DND-41 (cell line): ENCODE results near the gene SETBP1.

ENCODE experiments used
- CTCF ChIP-seq: IDR thresholded peaks from 2 replicates; pipeline ENCODE4 v1.5.1; 2012; ENCODE audit warnings: borderline replicate concordance, low read length, moderate library complexity, mild to moderate bottlenecking; ENCODE audit not compliant: poor library complexity, severe bottlenecking; ENCODE audit errors: extremely low read depth
- EZH2 ChIP-seq: IDR thresholded peaks from 3 replicates; pipeline ENCODE4 v1.6.1; 2012; ENCODE audit warnings: borderline replicate concordance, low read depth, mild to moderate bottlenecking, moderate library complexity, low read length, inconsistent platforms; ENCODE audit not compliant: severe bottlenecking

DNA sequence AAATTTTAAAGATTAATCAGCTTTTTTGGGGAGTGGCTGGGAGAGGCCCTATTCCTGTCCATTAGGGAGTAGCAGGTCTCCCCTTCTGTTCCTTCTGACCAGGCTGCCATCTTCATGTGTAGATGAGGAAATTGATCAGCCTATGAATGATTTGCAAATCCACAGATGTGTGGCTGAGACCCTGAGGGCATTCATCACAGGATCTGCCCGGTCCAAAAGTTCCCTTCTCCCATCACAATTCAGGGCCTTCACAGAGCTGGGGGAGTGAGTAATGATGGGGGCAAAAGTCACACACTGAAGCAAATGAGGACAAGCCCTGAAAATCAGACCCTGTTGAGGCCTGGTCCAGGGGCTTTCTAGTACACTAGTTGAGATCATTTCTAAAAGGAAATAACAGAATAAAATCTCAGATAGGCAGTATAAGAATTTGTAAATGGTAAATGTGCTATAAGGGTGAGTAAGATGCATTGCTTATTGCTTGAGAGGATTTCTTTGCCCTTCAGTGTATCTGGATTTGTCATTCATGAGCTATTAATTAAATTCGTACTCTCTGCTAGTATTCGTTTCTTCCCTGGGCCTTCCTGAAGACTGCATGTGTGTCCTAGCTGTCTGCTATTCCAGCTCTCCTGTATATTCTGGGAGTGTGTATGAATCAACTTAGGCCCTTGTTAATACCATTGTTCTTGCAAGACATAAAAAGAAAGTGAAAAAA lies 53.2 kb downstream of the SETBP1 start:
- no peak for TF ChIP-seq CTCF
- no peak for TF ChIP-seq EZH2
